Activated CD4-positive, alpha-beta T cell treated with anti-CD3 and anti-CD28 coated beads, Interleukin-2, Interleukin-6, amounts not matched to agents 100 ng/mL and 50 ng/mL, durations not matched to agents 16 hours and 8 hours (primary cell): Measurements from ENCODE around the gene DHRS4L2.
A peak's percentile ranks its signal among the peaks of the same experiment; 100 is the strongest.
"Not testable (repeated sequence)": the region's sequence is repeated elsewhere in the genome, so short reads cannot be mapped to it uniquely, and the experiment has no call there.

Experiments
- DNase-seq: peaks from one replicate; pipeline ENCODE4 v3.0.0-alpha.2; 2020

Gene DHRS4L2

GRCh38 chr14:23988607-23989363 lies at the start of gene DHRS4L2:
Gene DHRS4L2 (plus strand): TSS chr14:23988929. CDS start chr14:23988948, 19 bp downstream.
- DNase-seq, result peak; percentile 91

- DNase-seq, result no peak
Measured at GRCh38 chr14:23939607-23940326, 49.0 kb upstream of the DHRS4L2 start.

- no peak for DNase-seq
Measured at GRCh38 chr14:23941230-23941629, 47.5 kb upstream of the DHRS4L2 start.

GRCh38 chr14:23941669-23942068 lies 47.1 kb upstream of the DHRS4L2 start:
- DNase-seq, result no peak

GRCh38 chr14:23942587-23942986 lies 46.1 kb upstream of the DHRS4L2 start:
- no peak for DNase-seq

GRCh38 chr14:23949069-23949468 lies 39.7 kb upstream of the DHRS4L2 start:
- DNase-seq, result not testable (repeated sequence)

DNA sequence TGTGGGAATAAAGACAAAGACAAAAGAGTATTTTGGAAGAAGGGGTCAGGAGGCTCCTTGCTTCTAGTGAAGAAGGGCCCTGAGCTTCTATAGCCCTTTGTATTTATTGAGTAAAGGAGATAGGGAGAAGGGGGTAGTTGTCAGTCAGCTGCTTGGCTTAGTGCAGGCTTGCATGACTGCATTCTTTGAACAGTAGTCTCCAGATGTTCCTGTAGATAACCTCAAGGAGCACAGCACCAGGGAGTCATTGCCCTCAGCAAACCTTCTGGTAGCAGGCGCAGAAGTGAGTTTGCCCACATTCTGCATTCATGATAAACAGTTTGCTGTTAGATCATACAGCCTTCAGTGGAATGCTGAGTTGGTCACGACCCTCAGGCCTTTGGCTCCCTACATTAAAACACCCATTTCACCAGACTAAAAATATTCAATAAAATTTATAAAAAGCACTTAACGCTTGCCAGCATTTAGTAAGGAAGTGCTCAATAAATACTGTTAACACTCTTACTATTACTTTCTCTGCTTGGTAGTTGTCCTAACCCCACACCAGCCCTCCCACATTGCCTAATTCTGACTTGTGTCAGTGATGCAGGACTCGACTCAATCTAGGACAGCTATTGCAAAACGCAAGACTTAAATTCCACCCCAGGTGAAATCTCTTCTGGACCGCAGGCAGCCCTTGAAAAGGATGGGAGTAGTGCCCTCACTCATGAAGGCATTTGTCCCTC lies 38.2 kb upstream of the DHRS4L2 start:
- no peak for DNase-seq

DNA sequence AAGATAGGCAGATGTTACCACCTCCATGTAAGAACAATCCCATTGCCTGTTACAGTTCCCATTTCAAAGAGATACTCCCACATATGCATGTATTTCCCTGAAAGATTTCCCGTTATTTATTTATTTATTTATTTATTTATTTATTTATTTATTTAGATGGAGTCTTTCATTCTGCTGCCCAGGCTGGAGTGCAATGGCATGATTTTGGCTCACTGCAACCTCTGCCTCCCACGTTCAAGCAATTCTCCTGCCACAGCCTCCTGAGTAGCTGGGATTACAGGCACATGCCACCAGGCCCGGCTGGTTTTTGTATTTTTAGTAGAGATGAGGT lies 37.6 kb upstream of the DHRS4L2 start:
- not testable (repeated sequence) for DNase-seq

DNA sequence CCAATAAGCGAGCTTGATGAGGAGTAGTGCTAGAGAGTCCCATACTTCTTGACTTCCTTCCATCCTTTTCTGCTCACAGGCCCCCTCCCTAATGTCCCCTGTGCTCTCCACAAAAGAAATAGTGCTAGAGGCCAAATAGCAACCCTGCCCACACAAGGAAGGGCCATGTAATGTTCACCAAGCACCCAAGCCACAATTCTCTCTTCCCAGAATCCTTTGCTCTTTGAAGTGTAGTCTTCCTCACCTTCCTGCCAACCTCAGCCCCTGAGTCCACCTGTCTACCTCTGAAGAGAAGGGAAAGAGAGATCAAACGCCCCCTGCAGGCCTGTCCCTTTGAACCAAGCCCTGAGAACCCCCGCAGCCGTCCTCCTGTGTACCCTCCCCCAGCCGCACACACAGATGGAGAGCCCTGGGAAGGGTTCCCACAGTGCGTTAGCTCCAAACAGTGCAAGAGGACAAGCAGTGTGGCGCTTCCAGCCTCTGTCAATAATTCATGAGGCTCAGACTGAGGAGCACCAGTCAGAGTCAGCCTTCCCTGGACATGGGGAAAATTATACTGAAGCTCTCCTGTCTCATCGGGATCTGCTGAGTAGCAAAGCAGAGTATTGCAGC lies 37.0 kb upstream of the DHRS4L2 start:
- no peak for DNase-seq

GRCh38 chr14:23953116-23953463 lies 35.6 kb upstream of the DHRS4L2 start:
- not testable (repeated sequence) for DNase-seq

GRCh38 chr14:23953464-23954278 lies 35.1 kb upstream of the DHRS4L2 start, which contains the start of gene DHRS4:
Gene DHRS4 (plus strand): TSS chr14:23953770. CDS start chr14:23953789, 19 bp downstream.
- DNase-seq, result peak; percentile 89

DNA sequence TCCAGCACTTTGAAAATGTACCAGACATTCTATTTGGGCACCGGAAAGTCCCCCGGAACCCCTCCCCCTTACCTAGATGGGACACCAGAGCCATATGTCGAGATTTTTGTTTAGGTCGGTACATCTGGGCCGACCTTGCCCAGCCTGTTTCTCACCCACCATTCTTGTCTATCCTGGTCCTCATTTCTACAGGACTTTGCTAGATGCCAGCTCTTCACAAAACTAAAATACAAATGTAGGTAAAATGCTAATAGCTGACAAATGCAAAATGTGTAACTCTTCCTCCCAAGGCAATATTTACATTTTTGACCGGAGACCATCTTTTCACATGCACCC lies 34.5 kb upstream of the DHRS4L2 start:
- not testable (repeated sequence) for DNase-seq

DNA sequence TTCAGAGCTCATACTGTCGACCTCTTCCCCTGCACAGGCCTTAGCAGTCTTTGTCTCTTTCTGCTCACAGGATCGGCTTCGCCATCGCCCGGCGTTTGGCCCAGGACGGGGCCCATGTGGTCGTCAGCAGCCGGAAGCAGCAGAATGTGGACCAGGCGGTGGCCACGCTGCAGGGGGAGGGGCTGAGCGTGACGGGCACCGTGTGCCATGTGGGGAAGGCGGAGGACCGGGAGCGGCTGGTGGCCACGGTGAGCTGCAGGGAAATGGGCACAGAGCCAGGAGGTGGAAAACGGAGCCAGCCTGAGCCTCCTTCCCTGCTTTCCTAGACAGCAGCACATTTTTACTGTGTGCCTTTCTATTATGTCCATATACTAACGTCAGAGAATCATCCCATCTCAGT lies 33.8 kb upstream of the DHRS4L2 start:
- not testable (repeated sequence) for DNase-seq

DNA sequence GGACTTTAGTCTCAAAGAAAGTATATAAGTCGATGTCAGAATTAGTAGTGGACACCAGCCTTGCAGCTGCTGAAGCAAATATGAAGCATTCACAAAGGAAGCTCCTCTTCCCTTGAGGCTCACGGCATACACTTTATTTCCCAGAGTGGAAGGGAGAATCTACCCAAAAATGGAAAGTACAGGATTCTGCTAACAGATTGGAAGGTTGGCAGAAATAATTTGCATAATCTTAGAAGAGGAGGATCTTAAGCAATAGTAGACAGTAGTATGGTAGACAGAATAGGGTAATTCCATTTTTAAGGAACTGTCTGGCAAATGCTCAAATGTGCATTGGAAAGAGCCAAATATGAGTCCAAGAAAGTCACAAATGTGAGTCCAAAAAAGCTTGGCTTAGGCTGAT lies 32.9 kb upstream of the DHRS4L2 start:
- DNase-seq, result not testable (repeated sequence)

DNA sequence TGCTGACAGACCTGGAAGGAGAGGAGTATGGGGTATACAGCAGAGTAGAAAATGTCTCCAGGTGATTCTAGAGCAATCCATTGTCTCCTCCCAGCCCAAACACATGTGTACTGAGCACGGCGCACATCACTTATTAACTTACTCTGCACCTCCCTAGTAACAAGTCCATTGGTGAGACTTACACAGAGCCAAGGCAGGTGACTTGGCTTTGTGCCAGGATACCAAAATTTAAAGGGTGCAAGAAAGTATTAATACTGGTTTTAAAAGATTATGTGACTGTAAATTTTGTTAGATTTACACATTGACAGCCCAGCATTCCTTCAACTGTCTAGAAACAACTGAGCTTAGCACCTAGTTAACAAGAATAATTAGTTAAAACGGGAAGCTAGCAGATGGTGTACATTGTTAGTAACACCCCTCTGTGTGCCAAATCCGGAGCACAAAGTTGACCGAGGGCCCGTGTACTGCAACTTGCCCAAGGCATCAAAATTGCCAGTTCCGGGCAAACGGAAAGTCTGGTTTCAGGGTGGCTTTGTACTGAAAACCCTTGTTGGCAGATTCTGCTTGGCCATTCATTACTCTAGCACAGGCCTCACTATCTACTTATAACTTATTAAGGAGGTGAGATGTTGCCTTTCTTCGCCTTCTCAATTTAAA lies 30.7 kb upstream of the DHRS4L2 start:
- DNase-seq, result not testable (repeated sequence)

GRCh38 chr14:23960899-23961298 lies 27.8 kb upstream of the DHRS4L2 start:
- DNase-seq, result not testable (repeated sequence)

GRCh38 chr14:23961704-23962103 lies 27.0 kb upstream of the DHRS4L2 start:
- DNase-seq, result not testable (repeated sequence)

- DNase-seq, result not testable (repeated sequence)
Measured at GRCh38 chr14:23969130-23969480, 19.6 kb upstream of the DHRS4L2 start.

GRCh38 chr14:23969481-23970282 lies 19.0 kb upstream of the DHRS4L2 start:
- DNase-seq, result peak; percentile 61

DNA sequence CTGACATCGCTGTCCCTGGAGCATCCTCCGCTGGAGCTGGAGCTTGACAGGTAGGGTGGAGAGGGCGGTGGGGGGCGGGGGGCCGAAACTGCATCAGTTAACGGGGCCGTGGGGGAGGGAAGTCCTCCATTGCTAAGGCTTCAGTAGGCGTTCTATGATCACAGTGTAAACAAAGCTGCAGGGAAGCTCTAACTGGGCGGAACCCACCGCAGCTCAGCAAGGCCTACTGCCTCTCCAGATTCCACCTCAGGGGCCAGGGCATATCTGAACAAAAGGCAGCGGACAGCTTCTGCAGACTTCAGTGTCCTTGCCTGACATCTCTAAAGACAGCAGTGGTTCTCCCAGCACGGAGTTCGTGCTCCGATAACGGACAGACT lies 18.5 kb upstream of the DHRS4L2 start:
- not testable (repeated sequence) for DNase-seq

GRCh38 chr14:23973178-23973577 lies 15.6 kb upstream of the DHRS4L2 start:
- not testable (repeated sequence) for DNase-seq
